Hypothalamus (tissue), 51 donors: ENCODE results near the gene CGB3.
"Not testable (repeated sequence)": the region's sequence is repeated elsewhere in the genome, so short reads cannot be mapped to it uniquely, and the experiment has no call there.

Experiments
- DNase-seq, 51 donors: peaks; one replicate each; lab custom pipeline; 2025; lab: John Stamatoyannopoulos, UW

CGB3 gene

DNA sequence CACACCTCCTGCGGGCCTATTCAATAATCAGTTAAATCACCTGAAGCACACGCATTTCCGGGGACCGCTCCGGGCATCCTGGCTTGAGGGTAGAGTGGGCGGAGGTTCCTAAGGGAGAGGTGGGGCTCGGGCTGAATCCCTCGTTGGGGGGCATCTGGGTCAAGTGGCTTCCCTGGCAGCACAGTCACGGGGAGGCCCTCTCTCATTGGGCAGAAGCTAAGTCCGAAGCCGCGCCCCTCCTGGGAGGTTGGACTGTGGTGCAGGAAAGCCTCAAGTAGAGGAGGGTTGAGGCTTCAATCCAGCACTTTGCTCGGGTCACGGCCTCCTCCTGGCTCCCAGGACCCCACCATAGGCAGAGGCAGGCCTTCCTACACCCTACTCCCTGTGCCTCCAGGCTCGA, 19.4 kb upstream of the CGB3 start, which contains the start of gene CGB5:
TSS of gene CGB5 (plus strand) at position 301 of the 400 bp plus-strand sequence. CDS start 362 bp downstream, outside the sequence.
- DNase-seq = not testable (repeated sequence)

DNA sequence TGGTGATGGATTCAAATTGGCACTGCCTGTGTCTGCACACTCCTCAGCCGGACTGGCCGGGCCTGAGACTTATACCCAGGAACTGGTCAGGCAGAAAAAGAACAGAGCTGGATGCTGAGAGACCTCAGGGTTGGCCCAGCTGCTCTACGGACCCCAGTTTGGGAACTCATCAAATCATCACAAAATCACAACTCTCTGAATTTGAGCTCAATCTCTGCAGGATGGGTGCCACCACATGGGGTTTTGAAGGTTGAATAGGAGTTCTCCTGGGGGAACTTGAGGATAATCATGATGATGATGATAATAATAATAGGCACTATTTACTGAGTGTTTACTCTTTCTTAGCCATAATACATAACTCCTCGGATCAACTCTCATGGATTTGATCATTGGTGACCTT, 18.5 kb upstream of the CGB3 start:
- not testable (repeated sequence) for DNase-seq

DNA sequence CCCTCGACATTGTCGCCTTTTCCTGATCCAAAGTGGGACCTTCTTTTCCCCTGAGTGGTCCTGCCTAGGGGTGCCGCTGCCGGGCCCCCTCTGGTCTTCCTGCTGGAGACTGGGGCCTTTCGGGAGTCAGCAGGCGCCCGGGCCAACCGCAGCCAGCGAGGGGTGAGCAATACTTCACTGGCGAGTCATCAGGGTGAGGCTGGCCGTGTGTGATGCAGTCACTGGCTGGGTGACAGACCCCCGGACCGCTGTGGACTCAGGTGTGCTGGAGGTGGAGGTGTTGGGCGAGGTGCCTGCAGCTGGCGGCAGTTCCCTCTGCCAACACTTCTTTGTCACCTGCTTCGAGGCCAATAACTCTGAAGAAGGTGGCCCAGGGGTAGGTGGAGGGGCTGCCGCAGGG, 18.0 kb upstream of the CGB3 start:
- DNase-seq = no peak

DNA sequence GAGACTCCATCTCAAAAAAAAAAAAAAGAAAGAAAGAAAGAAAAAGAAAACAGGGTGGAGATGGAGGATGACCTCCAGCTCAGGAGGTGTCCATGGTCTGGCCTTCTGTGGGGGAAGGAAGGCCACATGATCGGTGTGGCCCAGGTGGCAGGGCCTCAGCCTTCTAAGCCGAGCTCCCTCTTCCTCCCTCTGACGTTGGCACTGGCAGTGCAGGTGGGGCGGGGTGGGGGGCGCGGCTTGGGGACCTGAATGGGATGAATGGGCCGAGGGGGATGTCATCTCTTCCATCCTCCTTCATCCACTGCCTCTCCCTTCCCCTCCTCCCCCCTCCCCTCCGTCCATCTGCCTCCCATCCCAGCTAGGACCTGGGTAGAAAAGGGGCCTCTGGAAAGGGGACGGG, 15.6 kb upstream of the CGB3 start:
- not testable (repeated sequence) for DNase-seq

DNA sequence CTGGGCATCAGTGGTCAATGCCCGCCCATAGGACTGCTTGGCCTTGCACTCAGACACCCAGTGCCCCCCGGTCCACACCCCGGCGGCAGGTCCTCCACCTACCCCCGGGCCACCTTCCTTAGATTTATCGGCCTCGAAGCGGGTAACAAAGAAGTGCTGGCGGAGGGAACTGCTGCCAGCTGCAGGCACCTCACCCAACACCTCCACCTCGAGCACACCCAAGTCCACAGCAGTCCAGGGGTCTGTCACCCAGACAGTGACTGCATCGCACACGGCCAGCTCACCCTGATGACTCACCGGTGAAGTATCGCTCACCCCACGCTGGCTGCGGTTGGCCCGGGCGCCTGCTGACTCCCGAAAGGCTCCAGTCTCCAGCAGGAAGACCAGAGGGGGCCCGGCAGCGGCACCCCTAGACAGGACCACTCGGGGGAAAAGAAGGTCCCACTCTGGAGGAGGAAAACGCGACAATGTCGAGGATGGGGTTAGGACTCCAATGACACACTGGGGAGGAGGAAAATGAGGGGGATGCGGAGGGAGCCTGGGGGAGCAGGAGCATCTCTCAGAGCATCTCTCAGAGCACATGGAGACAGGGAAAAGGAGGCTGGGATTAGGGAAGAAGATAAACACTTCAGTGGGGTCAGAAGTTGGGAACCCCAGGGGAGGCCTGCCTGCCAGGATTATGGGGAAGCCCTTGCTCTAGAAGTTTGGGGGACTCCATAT, 14.6 kb upstream of the CGB3 start:
- not testable (repeated sequence) for DNase-seq

GRCh38 chr19:49038111-49038510, 14.0 kb upstream of the CGB3 start:
- DNase-seq = not testable (repeated sequence)

DNA sequence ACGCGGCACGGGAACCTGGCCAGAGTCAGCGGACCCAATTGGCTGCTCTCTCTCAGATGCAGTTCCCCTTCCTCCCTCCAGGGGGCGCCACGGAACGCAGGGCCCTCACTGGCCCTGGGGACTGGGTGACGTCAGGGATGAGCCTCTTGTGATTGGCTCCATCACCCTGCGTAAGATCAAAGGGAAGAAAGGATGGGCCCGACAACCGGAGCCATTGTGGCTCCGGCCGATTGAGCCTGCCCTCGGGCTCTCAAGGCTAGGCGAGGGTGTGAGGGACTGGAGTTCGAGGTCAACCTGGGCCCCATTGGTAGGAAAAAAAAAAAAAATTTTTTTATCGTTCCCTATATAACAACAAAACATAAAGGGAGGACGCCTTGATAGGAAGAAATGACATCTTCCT, 12.7 kb upstream of the CGB3 start, which contains the start of gene CGB1:
TSS of gene CGB1 (minus strand) at position 81 of the 400 bp plus-strand sequence. CDS start 184 bp downstream, outside the sequence.
- DNase-seq = not testable (repeated sequence)

GRCh38 chr19:49031642-49032301, 7.6 kb upstream of the CGB3 start, which contains the start of gene CGB2:
Gene CGB2 (plus strand): TSS chr19:49031890. CDS start chr19:49032096, 206 bp downstream.
- peak in 1 of 51 donors; percentile 5 for DNase-seq

DNA sequence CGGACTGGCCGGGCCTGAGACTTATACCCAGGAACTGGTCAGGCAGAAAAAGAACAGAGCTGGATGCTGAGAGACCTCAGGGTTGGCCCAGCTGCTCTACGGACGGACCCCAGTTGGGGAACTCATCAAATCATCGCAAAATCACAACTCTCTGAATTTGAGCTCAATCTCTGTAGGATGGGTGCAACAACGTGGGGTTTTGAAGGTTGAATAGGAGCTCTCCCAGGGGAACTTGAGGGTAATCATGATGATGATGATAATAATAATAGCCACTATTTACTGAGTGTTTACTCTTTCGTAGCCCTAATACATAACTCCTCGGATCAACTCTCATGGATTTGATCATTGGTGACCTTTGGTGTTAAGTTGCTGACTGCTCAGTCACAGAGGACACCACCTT, 6.2 kb upstream of the CGB3 start:
- not testable (repeated sequence) for DNase-seq

GRCh38 chr19:49029749-49030148, 5.6 kb upstream of the CGB3 start:
- DNase-seq = not testable (repeated sequence)

GRCh38 chr19:49028686-49029085, 4.6 kb upstream of the CGB3 start:
- DNase-seq = not testable (repeated sequence)

- not testable (repeated sequence) for DNase-seq
Measured at GRCh38 chr19:49025599-49025998, 1.5 kb upstream of the CGB3 start.

- not testable (repeated sequence) for DNase-seq
Measured at GRCh38 chr19:49025088-49025487, 955 bp upstream of the CGB3 start.

DNA sequence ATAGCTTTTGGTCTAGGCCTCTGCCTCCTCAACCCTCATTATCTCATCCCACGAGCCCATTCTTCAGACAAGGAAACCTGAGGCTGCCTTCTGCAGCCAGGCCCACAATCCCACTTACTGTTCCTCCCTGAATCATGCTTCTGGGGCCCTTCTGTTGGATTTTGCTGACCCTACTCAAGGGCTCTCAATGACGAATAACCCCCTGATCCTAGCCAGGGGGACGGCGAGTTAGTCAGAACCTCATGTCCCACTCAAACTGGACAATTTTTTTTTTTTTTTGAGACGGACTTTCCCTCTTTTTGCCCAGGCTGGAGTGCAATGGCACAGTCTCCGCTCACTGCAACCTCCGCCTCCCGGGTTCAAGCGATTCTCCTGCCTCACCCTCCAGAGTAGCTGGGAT, 2.0 kb downstream of the CGB3 start:
- no peak for DNase-seq

GRCh38 chr19:49020931-49021895, 2.9 kb downstream of the CGB3 start:
- no peak for DNase-seq

- no peak for DNase-seq
Measured at GRCh38 chr19:49020342-49020741, 3.8 kb downstream of the CGB3 start.

DNA sequence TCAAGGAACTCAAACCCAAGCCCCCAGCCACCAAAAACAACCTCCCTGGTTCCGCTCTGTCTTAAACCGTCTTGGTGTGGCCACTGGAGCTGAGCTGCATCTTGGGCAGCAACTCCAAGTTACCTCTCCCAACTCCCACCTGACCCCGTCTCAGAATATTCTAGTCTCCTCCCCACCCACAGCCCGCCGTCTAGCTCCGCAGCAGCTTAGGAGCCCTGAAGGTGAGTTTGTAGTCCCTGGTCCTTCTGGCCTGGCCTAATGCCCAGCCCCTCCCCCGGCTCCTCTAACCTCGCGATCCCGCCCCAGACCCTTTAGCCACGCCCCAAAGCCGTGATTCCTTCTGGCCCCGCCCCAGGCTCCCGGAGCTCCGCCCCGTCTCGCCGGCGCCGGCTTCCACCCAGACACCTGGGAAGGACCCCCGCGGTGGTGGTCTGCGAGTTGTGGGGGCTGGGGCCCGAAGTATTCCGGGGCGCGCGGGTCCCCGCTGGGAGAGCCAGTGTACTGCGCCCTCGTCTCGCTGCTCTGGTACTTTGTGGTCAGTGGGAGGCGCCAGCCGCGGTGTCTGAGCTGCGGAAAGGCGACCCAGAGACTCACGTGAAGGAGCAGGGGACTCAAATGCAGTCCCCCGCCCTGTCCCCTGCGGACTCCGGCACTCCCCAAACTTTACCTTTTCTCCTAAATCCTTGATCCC, 4.7 kb downstream of the CGB3 start:
- DNase-seq = peak in 6 of 51 donors; percentile 5 to 15 (median 9)

DNA sequence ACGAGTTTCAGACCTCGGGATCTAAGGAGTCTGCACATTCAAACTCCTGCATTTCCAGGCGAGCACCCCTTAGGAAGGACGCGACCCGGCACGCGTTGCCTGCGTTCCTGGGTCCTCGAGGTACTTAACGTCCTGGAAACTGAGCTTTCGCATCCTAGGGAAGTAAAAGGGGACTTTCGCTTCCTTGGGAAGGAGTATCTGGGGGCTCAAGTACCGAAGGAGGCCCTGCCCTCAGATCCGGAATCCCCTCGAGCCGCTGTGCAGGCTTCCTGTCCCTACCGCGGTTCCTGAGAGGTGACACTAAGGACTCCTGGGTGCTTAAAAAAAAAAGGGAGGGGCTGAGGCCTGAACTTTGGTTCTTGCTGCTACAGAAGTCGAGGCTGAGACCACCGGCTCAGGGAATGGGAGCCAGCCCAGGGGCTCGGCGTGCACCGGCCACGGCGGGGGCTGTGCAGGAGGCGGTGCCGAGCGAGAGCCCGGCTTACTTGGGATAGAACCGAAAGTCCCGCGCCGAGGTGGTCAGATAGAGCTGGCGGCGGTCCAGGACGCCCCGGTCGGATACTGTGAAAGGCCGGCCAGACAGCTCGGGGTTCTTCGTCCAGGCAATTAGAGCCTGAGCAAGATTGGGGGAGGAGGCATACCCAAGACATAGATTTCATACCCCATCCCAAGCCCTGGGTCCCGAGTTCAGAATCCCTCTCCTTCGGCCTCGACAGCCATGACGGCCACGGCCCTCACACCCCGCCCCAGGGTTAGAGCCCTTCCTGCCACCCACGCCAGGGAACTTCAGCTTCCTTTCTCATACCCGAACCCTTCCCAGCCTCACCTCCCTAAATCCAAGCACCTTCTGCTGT, 5.5 kb downstream of the CGB3 start:
- peak in 1 of 51 donors; percentile 14 for DNase-seq
